HepG2 (cell line): ENCODE results near the gene AUH. TPM values are rescaled to one million over a fixed set of nuclear protein-coding genes. Genes with fewer than 3 reads are reported as not detected.

Experiments used
- NAIF1 ChIP-seq: sonication (generic); formaldehyde crosslinking; IDR thresholded peaks from 2 replicates; pipeline ENCODE4 v1.5.0; 2020; ENCODE audit warnings: mild to moderate bottlenecking, missing genetic modification reagents, borderline replicate concordance
- PAXIP1 ChIP-seq: sonication (generic); formaldehyde crosslinking; conservative IDR thresholded peaks from 2 replicates; pipeline ENCODE4 v1.4.0; 2020; ENCODE audit warnings: mild to moderate bottlenecking, missing genetic modification reagents, moderate library complexity
- SMAD3 ChIP-seq: sonication (generic); formaldehyde crosslinking; IDR thresholded peaks from 2 replicates; pipeline ENCODE4 v1.4.0; 2020; ENCODE audit warnings: missing genetic modification reagents
- XBP1 ChIP-seq: sonication (generic); formaldehyde crosslinking; IDR thresholded peaks from 2 replicates; pipeline ENCODE4 v1.5.0; 2020; ENCODE audit warnings: missing genetic modification reagents
- ZNF496 ChIP-seq: sonication (generic); formaldehyde crosslinking; IDR thresholded peaks from 2 replicates; pipeline ENCODE4 v1.8.1; 2023; ENCODE audit warnings: mild to moderate bottlenecking, moderate library complexity, missing genetic modification reagents; ENCODE audit not compliant: insufficient replicate concordance
- polyA plus RNA-seq, 8 experiments: library from polyadenylated mRNA; depleted of rRNA in 3 of 8; stranded (reverse) in 7 of 8; unstranded in 1 of 8; fragments of >200 nt; fragmentation: Illumina TruSeq in 4 of 8; extraction: Trizol in 4 of 8; gene quantifications; 2 replicates each; pipeline versions ENCODE4 v1.2.1 to v1.2.3, GENCODE V29; 2011 to 2016; ENCODE audit warnings: low read depth in 4 of 8, missing spikeins in 1 of 8, mixed read lengths in 1 of 8; ENCODE audit not compliant: insufficient read depth in 1 of 8
- total RNA-seq, 5 experiments: library from RNA; depleted of rRNA; stranded (reverse); fragments of >200 nt; fragmentation: Illumina TruSeq; extraction: Trizol; gene quantifications; 2 replicates each; pipeline ENCODE4 v1.2.3, GENCODE V29; 2016; ENCODE audit warnings: low read depth in 1 of 5
- TF ChIP-seq, protein P1 (sequence below): sonication (generic); formaldehyde crosslinking; IDR thresholded peaks from 2 replicates; pipeline ENCODE4 v1.4.0; 2020; ENCODE audit warnings: missing genetic modification reagents

The AUH gene
- total and polyA plus RNA-seq, 2 of the 13 experiments (the other 11 are each of a cell fraction or from before 2014, with no cell fraction given), result 25.8 to 31.9 TPM

GRCh38 chr9:91360551-91361290 is 997 bp downstream of the AUH start (continued):
- TF ChIP-seq NAIF1 (CRISPR knock-in tag) (0 out of 2 replicates have a peak, but pooled peaks have one; percentile 46), ZNF496 (CRISPR knock-in tag) (no peak), PAXIP1 (CRISPR knock-in tag) (0 out of 2 replicates have a peak, but pooled peaks have one; percentile 5), SMAD3 (CRISPR knock-in tag) (no peak), XBP1 (CRISPR knock-in tag) (0 out of 2 replicates have a peak, but pooled peaks have one; percentile 37)
- TF ChIP-seq, protein P1, sequence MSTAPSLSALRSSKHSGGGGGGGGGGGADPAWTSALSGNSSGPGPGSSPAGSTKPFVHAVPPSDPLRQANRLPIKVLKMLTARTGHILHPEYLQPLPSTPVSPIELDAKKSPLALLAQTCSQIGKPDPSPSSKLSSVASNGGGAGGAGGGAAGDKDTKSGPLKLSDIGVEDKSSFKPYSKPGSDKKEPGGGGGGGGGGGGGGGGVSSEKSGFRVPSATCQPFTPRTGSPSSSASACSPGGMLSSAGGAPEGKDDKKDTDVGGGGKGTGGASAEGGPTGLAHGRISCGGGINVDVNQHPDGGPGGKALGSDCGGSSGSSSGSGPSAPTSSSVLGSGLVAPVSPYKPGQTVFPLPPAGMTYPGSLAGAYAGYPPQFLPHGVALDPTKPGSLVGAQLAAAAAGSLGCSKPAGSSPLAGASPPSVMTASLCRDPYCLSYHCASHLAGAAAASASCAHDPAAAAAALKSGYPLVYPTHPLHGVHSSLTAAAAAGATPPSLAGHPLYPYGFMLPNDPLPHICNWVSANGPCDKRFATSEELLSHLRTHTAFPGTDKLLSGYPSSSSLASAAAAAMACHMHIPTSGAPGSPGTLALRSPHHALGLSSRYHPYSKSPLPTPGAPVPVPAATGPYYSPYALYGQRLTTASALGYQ (CRISPR knock-in tag), result 0 out of 2 replicates have a peak, but pooled peaks have one; percentile 48
- TF ChIP-seq, all 625 proteins: peak for 11
